NCI-H1694 (cell line): ENCODE data around the gene RALA.
A peak's percentile ranks its signal among the peaks of the same experiment; 100 is the strongest.

Experiments used
- DNase-seq: peaks from one replicate; lab custom pipeline; 2025; lab: John Stamatoyannopoulos, UW

RALA gene

GRCh38 chr7:39623047-39623731 lies at the start of gene RALA:
RALA (plus strand) TSS chr7:39623572; CDS start chr7:39686668, 63,096 bp downstream.
- peak; percentile 80 for DNase-seq

- no peak for DNase-seq
These were observed 48.6 kb upstream of the RALA start for GRCh38 chr7:39574673-39575349.

GRCh38 chr7:39577229-39577874 lies 46.0 kb upstream of the RALA start:
- DNase-seq: no peak

GRCh38 chr7:39580149-39580874 lies 43.1 kb upstream of the RALA start:
- DNase-seq: peak; percentile 75

- no peak for DNase-seq
These were observed 40.8 kb upstream of the RALA start for GRCh38 chr7:39582536-39582935.

GRCh38 chr7:39583539-39583938 lies 39.8 kb upstream of the RALA start:
- no peak for DNase-seq

- DNase-seq: no peak
These were observed 36.0 kb upstream of the RALA start for GRCh38 chr7:39587393-39587792.

GRCh38 chr7:39588416-39588815 lies 35.0 kb upstream of the RALA start:
- no peak for DNase-seq

GRCh38 chr7:39589323-39590111 lies 33.9 kb upstream of the RALA start:
- no peak for DNase-seq

- no peak for DNase-seq
These were observed 30.8 kb upstream of the RALA start for GRCh38 chr7:39592586-39592985.

- no peak for DNase-seq
These were observed 28.3 kb upstream of the RALA start for GRCh38 chr7:39594988-39595620.

GRCh38 chr7:39602351-39602750 lies 21.0 kb upstream of the RALA start:
- DNase-seq: no peak

GRCh38 chr7:39603924-39604323 lies 19.4 kb upstream of the RALA start:
- no peak for DNase-seq

- no peak for DNase-seq
These were observed 18.3 kb upstream of the RALA start for GRCh38 chr7:39605087-39605486.

- DNase-seq: no peak
These were observed 17.0 kb upstream of the RALA start for GRCh38 chr7:39606352-39606751.

- DNase-seq: no peak
These were observed 16.4 kb upstream of the RALA start for GRCh38 chr7:39606941-39607340.

GRCh38 chr7:39607865-39608264 lies 15.5 kb upstream of the RALA start:
- no peak for DNase-seq

GRCh38 chr7:39608278-39608677 lies 15.1 kb upstream of the RALA start:
- no peak for DNase-seq

GRCh38 chr7:39609113-39609934 lies 14.0 kb upstream of the RALA start:
- DNase-seq: no peak

- DNase-seq: no peak
These were observed 13.5 kb upstream of the RALA start for GRCh38 chr7:39609935-39610263.

- no peak for DNase-seq
These were observed 9.8 kb upstream of the RALA start for GRCh38 chr7:39613577-39613976.
